ENCODE data around the gene CEP170.

- TF ChIP-seq CTCF (conservative IDR thresholded peaks at IDR 0.05; ENCODE audit: low read depth, low read length) (no peak), EZH2 (IDR thresholded peaks at IDR 0.05; ENCODE audit: borderline replicate concordance, low read depth, low read length, poor library complexity, severe bottlenecking) (no peak)
Measured at GRCh38 chr1:243294723-243295121, 39.6 kb upstream of the CEP170 start.
